Renal cortical epithelial cell (primary cell): ENCODE measurements around the gene PRRC1. TPM values are rescaled to one million over a fixed set of nuclear protein-coding genes. Genes with fewer than 3 reads are reported as not detected.
A peak's percentile ranks its signal among the peaks of the same experiment; 100 is the strongest.

Source experiments
- DNase-seq: peaks from one replicate; pipeline ENCODE4 v3.0.0-alpha.2; 2011; ENCODE audit warnings: low read depth
- total RNA-seq: library from RNA; depleted of rRNA; stranded (reverse); fragments of >200 nt; gene quantifications from 2 replicates; pipeline ENCODE4 v1.2.3, GENCODE V29; 2014

PRRC1 gene
- total RNA-seq, 1 donor from 2014 or later = 70.6 TPM

GRCh38 chr5:127580731-127581130 is 63.3 kb downstream of the PRRC1 start:
- no peak for DNase-seq

- no peak for DNase-seq
Observed at GRCh38 chr5:127581450-127581849, 64.0 kb downstream of the PRRC1 start.

GRCh38 chr5:127582773-127583370 is 65.4 kb downstream of the PRRC1 start:
- no peak for DNase-seq

GRCh38 chr5:127583866-127584265 is 66.4 kb downstream of the PRRC1 start:
- no peak for DNase-seq

GRCh38 chr5:127585661-127586060 is 68.2 kb downstream of the PRRC1 start:
- DNase-seq = peak; percentile 13

GRCh38 chr5:127586066-127586770 is 68.8 kb downstream of the PRRC1 start:
- peak; percentile 93 for DNase-seq

- peak; percentile 33 for DNase-seq
Observed at GRCh38 chr5:127586811-127587210, 69.4 kb downstream of the PRRC1 start.

GRCh38 chr5:127587246-127587917 is 69.9 kb downstream of the PRRC1 start:
- DNase-seq = no peak

GRCh38 chr5:127588368-127588767 is 70.9 kb downstream of the PRRC1 start:
- no peak for DNase-seq

GRCh38 chr5:127589309-127590030 is 72.0 kb downstream of the PRRC1 start:
- no peak for DNase-seq

- no peak for DNase-seq
Observed at GRCh38 chr5:127590156-127590722, 72.8 kb downstream of the PRRC1 start.

- DNase-seq = no peak
Observed at GRCh38 chr5:127595484-127596368, 78.3 kb downstream of the PRRC1 start.

GRCh38 chr5:127596501-127596900 is 79.1 kb downstream of the PRRC1 start:
- no peak for DNase-seq

GRCh38 chr5:127599320-127599719 is 81.9 kb downstream of the PRRC1 start:
- DNase-seq = peak; percentile 59

- DNase-seq = no peak
Observed at GRCh38 chr5:127599847-127600246, 82.4 kb downstream of the PRRC1 start.

GRCh38 chr5:127601111-127601510 is 83.7 kb downstream of the PRRC1 start:
- DNase-seq = no peak

GRCh38 chr5:127601601-127602000 is 84.2 kb downstream of the PRRC1 start:
- DNase-seq = no peak

- no peak for DNase-seq
Observed at GRCh38 chr5:127602481-127602880, 85.0 kb downstream of the PRRC1 start.

- DNase-seq = no peak
Observed at GRCh38 chr5:127602896-127603844, 85.7 kb downstream of the PRRC1 start.
